NCI-H1694 treated with DMSO at 0.1 percent for 48 hours (cell line): Measurements from ENCODE around the gene ARHGAP44.

Experiments used
- DNase-seq: peaks from one replicate; lab custom pipeline; 2025; lab: John Stamatoyannopoulos, UW

The ARHGAP44 gene

DNA sequence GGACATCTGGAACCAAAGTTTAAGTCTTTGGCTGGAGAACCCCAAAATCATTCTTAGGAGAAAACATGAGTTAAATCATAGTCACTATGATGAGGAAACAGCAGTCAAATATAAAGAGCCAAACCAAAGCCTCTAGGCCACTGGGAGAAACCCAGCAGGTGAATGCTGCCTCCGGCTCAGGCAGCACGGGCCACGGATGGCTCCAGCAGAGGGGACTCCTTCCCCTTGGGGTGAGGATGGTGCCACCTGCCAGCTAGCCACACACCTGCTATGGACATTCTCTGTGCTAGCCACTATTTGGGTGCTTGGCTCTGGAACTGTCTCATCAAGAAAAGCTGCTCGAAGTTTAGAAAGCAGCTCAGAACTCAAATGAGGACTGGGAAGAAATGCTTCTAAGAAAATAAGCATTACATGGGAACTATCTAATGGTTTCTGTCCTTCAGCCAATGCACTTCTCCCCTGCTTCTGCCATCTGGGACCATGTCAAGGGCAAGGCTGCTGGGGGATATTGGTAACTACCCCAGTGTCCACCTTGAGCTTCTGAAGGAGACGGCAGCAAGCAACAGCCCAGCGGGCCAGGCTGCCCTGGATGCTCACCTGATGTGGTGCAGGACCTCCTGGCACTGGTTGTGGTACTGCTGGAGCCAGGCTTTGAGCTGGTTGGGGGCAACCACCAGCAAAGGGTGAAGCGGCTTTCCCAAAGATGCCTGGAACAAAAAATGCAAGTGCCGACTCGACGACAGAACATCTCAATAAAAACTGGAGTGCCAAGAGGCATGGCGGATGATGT is 206.0 kb downstream of the ARHGAP44 start:
- DNase-seq: no peak

GRCh38 chr17:12995896-12996295 is 206.6 kb downstream of the ARHGAP44 start:
- no peak for DNase-seq

- DNase-seq: no peak
These were observed 207.1 kb downstream of the ARHGAP44 start for GRCh38 chr17:12996357-12996756.

GRCh38 chr17:12996941-12997340 is 207.6 kb downstream of the ARHGAP44 start:
- DNase-seq: no peak

GRCh38 chr17:12998461-12998860 is 209.2 kb downstream of the ARHGAP44 start:
- DNase-seq: no peak

DNA sequence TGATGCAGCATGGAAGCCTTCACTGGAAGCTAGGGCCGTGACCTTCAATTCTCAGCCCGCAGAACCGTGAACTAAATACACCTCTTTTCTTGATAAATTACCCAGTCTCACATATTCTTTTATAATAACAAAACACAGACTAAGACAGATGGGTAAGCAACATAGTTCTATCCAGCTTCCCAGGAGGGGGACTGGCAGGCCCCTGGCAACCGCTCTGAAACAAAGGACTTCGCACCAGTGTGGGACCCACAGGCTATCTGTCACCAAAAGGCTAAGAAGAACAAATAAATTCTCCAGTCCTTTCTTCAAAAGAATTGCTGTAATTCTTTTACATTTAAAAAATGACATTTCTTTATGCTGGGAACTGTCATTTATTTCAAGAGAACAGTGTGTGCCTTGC is 209.6 kb downstream of the ARHGAP44 start:
- no peak for DNase-seq

GRCh38 chr17:13000561-13000960 is 211.3 kb downstream of the ARHGAP44 start:
- DNase-seq: no peak

DNA sequence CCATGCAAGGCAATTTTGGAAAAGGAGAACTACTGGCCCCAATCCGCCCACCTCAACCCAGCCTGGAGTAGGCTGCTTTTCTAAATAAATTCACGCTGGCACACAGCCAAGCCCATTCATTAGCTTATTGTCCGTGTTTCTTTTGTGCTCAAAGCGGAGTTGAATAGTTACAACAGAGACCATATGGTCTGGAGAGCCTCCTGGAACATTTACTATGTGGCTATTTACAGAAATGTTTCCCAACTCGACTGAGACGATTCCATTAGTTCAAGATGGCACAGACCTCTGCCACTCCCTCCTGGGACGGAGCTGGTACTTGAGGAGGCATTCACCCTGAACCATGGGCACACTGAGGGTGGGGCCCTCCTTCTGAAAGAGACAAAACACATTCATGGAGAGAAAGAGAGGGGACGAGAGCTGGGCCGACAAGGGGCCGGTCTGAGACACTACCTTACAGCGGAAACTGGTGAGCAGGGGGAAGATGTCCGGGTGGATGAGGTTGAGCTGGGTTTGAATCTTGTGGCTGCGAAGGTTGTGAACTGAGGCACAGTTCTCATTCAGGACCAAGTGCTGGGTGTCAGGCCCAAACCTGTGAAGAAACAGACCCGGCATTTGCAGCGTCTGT is 212.8 kb downstream of the ARHGAP44 start:
- peak; percentile 38 for DNase-seq

- peak; percentile 75 for DNase-seq
These were observed 213.6 kb downstream of the ARHGAP44 start for GRCh38 chr17:13002761-13003453.

DNA sequence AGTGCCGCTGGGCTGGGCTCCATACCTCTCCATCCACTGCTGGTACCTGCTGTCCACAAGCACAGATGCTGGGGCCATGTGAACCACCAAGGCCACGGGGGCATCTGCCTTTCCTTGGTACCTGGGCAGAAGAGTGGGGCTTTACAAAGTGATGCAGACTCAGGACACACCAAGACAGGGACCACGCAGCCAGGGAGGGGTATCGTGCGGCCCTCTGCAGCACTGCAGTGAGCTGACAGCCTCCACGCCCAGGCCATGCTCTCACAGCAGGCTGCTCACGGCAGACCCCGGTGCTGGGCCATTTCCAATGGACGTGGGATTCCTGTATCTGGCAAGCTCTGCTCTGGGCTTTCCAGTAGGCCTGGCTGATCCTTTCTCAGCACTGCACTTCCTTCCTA is 214.2 kb downstream of the ARHGAP44 start:
- DNase-seq: no peak

- DNase-seq: no peak
These were observed 214.6 kb downstream of the ARHGAP44 start for GRCh38 chr17:13003927-13004326.

DNA sequence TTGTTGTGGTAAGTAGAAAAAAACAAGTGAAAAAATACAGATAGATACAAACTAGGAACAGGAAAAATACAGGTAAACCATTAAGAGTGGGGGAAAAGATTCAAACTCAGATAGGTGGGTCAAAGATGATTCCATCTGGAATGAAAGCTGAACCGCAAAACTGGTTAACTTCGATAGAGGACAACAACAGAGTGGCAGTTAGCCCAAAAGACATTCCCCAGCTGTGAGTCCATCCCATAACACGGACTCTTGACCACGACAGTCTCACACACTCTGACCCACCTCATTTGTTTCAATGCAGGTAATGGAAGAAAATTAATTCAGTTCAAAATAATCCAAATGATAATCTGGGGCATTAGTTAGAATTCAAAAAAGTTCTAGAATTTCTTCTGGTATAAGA is 215.0 kb downstream of the ARHGAP44 start:
- DNase-seq: no peak

GRCh38 chr17:13005530-13005929 is 216.2 kb downstream of the ARHGAP44 start:
- no peak for DNase-seq

- DNase-seq: no peak
These were observed 219.2 kb downstream of the ARHGAP44 start for GRCh38 chr17:13008461-13008860.

GRCh38 chr17:13010959-13011358 is 221.7 kb downstream of the ARHGAP44 start:
- no peak for DNase-seq

DNA sequence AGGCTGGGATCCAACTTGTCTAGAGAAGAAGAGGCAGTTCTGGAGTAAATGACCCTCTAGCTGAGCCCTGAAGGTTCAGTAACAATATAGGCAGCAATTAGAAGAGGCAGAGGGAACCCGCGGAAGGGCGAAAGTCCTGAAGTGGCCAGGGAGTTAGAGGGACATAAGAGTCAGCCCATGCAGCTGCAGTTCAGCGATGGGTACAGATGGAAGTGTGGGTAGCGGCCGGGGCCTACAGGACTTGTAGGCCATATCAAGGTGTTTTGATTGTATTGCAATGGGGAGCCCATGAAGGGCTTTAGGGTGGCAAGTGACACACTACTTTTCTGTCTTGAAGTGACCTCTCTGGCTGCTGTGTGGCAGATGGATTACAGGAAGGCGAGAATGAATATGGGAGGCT is 225.5 kb downstream of the ARHGAP44 start:
- DNase-seq: no peak

DNA sequence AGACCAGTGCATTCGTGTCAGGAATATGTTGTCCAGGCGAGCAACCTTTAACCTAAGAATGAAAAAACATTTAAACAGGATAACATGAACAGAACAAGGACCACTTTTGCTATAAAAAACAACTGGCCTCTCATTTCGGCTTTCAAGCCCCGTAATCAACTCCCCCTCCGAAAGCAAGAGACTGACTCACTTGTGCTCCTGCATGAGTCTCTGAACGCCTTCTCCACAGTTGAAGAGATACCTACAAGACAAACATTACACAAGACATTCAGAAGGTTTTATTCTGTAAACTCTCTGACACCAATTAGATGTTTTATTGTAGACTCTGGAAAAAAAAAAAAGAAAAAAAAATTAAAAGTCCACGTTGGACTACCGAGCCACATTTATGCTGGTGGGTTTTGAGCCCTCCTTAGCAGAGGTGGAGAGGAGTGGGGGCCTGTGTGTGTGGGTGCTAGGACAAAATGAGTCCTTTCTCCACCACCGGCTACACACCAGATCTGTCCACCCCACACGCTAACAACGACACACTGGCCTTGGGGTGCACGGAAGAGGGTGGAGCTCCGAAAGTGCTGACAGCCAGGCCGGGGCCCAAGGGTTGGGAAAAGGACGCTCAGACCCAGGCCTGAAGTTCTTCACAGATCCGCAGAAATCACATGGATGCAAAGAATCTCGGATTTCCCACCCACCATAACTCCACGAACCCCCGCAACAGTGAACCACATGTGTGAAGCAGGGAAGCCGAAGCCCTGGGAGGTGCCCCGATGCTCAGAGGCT is 227.8 kb downstream of the ARHGAP44 start:
- no peak for DNase-seq

DNA sequence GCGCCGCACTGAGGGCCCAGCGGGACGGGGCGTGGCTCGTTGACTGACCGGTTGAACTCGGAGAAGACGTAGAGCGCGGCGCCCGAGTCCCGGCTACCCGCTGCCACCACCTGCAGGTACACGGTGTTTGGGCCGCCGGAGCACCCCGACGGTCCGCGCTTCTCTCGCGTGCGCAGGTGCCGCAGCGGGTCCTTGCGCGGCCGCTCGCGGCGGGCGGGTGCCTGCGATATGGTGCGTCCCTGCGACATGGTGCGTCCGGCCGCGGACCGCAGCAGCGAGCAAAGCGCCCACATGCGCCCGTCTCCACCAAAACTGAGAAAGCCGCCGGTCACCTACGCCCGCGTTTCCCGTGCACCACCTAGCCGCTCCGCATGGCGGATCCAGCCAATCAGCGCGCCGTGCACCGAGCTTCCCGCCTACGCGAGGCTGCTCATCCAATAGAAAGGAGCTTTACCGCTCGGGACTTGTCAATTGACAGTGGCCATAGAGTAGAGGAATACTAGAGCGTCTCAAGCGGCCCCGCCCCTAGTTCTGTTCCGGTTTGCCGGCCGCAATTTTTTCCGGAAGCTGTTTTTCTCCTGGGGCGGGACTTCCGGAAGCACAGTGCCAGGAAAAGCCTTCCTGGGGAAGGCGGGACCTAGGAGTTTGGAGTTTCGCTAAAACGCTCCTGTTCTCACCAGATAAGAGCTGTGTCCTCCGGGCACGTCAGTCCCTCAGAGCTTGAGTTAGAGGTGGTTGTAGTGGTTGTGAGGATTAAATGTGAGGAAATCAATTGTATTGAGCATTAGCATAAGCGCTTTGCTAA is 228.6 kb downstream of the ARHGAP44 start, which contains the start of gene ELAC2:
Gene ELAC2 (minus strand): TSS at position 373 of the 805 bp plus-strand sequence. CDS start 80 bp downstream, at position 293.
- peak; percentile 98 for DNase-seq

- DNase-seq: peak; percentile 30
These were observed 234.7 kb downstream of the ARHGAP44 start for GRCh38 chr17:13024016-13024415.

DNA sequence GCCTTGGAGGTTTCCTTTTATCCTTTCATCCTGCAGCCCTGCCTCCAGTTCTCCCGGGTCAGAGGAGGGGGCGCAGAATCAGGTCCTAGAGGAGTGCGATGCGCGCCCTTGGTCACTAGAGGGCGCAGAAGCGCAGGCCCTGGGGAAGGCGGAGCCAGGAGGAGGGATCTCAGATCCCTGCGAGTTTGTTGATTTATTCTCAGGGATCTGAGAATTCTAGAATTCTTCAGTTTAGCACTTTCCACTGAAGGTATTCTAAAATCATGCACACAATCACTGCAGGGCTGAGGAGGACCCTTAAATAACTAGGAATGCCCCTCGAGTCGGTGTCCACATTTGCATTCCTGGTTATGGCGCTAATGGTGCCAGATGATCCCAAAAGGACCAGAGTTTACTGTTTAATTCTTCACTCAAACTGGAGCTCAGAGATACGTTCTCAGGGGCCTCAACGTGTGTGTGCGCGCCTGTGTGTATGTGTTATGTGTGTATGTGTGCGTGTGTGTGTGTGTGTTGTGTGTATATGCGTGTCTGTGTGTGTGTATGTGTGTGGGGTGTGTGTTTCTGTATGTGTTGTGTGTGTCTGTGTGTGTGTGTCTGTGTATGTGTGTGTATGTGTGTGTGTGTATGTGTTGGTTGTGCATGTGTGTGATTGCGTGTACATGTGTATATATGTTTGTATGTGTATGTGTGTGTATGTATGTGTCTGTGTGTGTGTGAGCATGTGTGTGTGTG is 235.4 kb downstream of the ARHGAP44 start:
- DNase-seq: peak; percentile 75

DNA sequence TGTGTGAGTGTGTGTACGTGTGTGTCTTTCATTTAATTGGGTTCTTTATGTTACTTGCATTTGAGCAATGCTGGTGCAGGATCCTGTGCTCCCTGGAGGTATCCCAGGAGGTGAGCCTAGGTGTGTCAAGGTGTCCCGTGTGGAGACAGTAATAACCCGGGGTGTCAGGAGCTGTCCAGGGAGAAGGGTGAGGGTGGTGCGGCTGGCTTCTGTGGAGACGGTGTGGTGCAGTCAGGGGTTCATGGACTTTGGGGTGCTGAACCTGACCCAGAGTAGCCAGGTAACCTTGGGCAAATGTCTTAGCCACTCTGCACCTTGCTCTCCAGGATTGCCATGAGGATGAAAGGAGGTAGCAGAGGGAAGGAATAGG is 235.9 kb downstream of the ARHGAP44 start:
- DNase-seq: no peak
